IPS DF 4.7 (cell line): ENCODE measurements around the gene RNF149.
"Not testable (repeated sequence)": the region's sequence is repeated elsewhere in the genome, so short reads cannot be mapped to it uniquely, and the experiment has no call there.

Source experiments
- DNase-seq: peaks from one replicate; pipeline ENCODE4 v3.0.0-alpha.2; 2013; ENCODE audit warnings: low spot score; ENCODE audit errors: extremely low read depth

Gene RNF149, protein sequence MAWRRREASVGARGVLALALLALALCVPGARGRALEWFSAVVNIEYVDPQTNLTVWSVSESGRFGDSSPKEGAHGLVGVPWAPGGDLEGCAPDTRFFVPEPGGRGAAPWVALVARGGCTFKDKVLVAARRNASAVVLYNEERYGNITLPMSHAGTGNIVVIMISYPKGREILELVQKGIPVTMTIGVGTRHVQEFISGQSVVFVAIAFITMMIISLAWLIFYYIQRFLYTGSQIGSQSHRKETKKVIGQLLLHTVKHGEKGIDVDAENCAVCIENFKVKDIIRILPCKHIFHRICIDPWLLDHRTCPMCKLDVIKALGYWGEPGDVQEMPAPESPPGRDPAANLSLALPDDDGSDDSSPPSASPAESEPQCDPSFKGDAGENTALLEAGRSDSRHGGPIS

DNA sequence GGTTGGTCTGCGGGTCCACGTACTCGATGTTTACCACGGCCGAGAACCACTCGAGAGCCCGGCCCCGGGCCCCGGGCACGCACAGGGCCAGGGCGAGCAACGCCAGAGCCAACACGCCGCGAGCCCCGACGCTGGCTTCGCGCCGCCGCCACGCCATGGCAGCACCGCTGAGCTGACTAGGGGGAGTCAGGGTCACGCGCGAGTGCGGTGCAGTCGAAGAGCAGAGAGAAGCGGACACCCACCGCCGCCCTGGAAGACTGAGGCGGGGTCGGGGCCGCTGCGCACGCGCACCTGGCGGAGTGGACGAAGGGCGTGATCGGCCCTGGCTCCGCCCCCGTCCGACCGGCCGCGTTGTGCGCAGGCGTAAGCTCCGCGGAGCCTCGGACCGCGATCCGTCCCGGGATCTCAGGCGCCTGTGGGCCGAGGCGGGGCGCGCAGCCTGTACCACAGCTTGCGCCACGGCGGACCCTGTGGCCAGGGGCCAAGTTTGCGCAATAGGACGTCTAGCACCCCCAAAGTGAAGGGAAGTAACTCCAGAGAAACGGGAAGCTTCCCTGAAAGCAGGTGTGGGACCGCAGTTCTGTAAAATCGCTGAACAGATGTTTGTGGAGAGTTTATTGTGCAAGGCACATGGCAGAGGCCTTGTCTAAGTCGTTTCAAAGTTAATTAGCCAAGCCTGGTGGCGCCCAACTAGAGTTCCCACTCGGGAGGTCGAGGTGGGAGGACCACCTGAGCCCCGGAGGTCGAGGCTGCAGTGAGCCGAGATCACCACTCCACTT, at the start of gene RNF149:
RNF149 (minus strand) TSS at position 270 of the 779 bp plus-strand sequence; CDS start at position 157, 113 bp downstream.
- DNase-seq: no peak

DNA sequence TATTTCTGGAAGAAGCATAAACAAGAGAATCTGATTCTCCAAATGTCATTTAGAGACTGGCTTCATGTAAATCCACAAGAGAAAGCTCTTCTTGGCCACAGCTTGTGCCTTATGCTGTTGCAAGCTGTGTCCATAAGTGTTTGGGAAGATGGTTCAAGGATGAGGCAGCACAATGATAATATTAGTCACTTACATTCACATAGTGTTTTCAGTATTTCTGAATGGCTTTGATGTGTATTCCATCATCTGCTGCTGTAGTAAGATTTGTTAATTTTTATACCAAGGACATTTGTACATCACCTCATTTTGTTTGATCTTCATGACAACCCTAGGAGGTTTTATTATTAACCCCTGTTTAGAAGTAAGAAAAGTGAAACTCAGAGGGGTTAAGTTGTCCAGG, 48.9 kb upstream of the RNF149 start:
- DNase-seq: no peak

DNA sequence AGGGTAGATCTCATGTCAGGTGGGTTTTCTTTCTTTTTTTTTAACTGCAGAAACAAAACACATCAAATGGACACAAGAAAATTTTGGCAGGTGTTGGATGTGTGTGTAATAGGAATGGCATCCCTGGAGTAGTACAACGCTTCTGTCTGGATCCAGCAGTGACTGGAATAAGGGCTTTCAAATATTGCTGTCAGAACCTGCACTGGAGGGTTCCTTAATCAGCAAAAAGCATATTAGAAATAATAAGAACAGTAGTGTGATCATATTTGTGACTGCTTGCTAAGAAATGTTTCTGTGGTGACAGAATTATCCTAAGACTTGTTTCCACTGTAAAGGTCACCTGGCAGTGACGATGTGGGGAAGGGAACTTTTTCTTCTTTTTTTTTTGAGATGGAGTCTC, 48.0 kb upstream of the RNF149 start:
- DNase-seq: no peak

DNA sequence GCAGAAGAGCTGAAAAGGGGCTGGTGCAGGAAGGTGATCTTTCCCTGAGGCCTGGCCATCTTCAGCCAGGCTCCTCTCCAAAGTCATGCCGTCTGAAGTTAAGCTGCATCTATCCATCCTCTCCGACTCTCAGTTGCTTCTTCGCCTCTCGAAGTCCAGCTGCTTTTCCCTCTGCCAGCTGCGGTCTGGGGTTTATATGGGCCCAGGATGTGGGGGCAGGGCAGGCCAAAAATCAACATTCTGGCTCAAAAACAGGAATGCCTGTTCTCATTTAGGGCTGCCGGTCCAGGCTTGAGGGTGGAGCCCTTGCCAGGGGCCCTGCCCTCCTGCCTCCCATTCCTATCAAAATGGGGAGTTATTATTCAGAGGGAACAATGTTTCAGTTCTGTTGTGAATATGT, 47.6 kb upstream of the RNF149 start:
- DNase-seq: no peak

DNA sequence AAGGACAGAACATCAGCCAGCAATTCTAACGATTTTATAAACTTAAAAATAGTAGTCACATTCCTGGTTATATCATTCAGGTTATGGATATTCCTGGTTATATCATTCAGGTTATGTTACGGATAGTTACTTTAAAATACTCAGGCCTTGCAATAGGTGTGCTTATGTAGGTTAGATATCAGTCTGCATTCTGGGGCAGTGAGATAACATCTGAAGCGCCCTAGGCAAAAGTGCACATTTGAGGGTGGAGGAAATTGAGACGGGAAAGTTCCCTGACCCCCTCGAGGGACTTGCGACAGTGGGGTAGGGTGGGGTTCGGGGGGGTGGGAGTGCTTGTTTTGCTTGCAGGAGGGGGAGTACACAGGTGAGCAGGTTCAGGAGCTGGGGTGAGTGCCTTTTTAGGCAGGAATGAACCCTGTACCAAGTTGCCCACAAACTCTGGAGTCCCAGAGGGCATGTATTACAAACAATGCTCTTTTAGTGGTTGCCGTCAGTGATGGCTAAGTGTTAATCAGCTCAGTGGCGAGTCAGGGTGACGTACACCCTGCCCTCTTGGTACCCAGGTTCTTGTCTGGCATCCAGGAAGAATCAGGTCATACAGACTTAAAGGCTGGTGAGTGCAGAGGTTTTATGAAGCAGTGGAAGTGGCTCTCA, 47.0 kb upstream of the RNF149 start:
- DNase-seq: no peak

DNA sequence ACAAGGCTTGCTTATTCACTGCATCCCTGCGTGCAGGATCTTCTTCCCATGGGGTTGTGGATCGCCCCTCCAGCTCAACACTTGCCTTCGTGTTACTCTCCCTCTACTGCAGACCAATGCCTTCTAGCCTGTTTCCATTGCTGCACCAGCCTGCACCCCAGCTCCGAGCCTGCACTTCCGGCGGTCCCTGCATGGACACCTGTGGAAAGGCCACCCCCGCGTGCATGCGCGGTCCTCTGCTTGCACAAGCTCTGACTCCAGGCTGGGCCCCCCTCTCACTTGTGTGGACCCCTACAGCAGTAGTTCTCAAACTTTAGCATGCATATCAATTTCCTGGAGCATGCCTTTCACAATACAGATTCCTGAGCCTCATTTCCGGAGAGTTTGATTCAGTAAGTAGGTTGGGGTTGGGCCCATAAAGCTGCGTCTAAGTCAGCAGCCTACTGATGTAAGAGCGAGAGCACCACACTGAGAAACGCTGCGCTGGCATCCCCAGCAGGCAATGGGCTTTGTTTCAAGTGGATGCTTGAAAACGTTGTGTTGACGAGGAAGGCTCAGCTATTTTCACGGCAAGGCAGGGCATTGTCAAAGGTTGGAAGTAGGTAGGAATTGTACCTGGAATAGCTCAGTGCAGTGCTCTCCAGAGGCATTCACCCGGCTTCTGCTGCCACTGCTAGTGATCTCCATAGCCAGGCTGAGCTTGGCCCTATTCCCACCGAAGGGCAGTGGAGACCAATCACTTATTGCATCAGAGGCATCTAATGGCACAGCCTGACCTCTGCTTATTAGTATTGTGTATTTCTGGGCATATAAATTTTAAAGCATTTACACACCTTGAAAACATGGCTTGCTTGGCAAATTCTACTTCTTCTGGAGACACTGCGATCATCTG, 46.2 kb upstream of the RNF149 start:
- no peak for DNase-seq

DNA sequence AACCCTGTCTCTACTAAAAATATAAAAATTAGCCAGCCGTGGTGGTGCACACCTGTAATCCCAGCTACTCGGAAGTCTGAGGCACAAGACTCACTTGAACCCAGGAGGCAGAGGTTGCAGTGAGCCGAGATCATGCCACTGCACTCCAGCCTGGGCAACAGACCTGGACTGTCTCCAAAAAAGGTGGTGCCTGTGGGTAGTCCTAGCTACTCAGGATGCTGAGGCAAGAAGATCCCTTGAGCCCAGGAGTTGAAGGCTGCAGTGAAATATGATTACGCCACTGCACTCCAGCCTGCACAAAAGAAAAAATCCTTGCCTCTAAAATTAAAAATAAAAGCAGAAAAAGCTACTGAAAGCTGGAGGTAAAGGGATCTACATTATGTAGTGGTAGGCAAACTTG, 44.1 kb upstream of the RNF149 start:
- not testable (repeated sequence) for DNase-seq

DNA sequence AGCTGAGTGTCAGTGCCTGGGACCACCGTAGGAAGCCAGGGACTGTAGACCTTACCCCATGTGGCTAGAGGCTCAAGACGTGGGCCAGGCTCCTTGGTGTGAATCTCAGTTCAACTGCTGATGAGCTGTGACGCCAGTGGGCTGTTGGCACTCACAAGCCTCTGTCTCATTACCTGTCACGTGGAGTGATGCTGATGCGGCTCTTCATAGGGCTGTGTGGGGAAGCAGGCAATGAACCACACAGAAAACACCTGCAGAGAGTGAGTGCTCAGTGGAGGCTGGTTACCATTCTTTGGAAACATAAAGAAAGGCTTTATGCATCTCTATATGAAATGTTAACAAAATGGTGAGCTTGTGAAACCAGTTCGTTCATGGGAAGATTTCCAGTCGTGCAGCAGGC, 42.7 kb upstream of the RNF149 start:
- no peak for DNase-seq

DNA sequence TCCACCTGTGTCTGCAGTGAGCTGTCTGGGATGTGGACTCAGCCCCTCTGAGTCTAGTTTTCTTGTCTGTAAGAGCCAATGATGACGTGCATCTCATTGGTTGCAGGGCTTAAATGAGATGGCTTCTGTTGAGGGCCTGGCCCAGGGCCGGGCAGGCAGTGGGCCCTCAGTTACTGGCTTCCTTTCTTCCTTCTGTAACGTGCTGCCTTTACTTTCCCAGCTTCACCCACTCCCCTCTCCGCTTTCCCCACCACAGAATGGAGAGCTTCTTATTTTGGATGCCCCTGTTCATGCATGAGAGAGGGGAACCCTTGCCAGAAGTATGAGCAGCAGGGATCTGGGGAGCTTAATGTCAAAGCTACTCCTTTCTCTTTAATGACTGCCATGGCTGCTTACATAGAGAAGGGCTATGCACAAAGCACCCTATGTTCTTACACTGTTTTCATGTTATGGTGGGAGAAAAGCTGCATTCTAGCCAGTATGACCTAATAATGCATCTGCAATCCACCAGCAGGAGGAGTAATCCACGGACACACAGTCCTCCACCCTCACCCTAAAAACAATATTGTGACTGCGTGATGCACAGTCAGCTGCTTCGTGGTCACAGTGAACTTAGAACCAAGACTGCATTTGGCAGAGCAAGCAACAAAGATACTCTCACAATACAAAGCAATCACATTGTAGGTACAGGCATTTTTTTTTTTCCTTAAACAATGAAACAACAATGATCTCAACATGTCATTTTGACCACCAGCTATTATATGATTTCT, 41.6 kb upstream of the RNF149 start:
- DNase-seq: no peak

DNA sequence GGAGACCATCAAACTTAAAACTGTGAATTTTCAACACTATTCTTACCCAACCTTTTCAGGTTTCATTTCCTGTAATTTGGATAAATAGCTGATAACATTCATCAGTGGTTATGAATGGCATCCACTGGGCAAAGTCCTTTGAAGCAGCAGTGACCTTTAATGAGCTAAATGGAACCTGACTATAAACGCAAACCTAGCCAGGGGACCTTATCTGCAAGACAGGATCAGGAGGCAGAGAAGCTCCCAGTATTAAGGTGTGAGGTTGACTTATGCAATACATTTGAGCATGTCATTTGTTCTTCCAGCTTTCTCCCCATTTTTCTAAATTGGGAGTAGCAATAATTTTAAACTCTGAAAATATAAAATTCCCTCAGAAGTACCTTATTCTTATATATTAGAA, 40.4 kb upstream of the RNF149 start:
- DNase-seq: no peak

DNA sequence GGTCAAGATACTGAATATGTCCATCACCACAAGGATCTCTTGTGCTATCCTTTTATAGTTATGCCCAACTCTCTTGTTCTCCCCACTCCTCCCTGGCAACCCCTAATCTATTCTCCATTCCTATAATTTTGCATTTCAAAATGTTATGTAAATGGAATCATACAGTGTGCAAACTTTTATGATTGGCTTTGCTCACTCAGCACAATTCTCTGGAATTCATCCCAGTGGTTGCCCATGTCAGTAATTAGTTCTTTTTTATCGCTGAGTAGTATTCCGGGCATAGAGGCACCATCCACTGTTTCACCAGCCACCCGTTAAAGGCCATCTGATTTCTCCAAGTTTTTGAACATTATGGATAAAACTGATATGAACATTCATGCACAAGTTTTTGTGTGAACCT, 38.4 kb upstream of the RNF149 start:
- no peak for DNase-seq

DNA sequence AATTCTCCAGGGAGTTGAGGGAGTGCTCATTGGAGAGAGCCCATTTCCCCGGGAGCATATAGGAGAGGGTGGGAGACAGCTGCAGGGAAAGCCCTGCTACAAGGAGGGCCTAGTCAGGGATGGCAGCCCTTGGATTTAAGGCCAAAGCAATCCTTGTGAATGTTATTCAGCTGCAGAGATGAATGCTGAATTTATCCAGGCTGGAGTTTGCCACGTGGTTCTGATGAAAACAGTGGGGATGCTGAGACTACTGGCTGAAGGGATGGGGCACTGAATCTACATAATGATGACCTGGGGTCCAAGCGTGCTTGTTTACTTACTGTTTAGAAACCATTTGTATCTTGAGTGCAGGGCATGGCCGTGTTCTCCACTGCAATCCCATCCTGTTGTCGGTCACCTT, 35.6 kb upstream of the RNF149 start:
- DNase-seq: no peak

DNA sequence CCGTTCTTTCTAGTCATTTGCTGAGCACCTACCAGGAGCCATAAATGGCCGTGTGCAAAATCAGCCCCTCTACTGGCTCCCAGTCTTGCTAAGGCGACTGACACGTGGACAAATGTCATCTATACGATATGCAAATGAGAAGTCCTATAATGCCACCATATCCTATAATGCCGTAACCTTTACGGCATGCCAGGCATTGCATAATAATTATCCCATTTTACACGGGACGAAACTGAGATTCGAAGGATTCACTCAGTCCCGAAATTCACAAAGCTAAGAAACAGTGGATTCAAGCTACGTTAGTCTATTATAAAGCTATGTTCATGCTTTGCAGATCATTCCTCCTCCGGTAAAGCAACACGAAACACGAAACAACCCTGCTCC, 34.1 kb upstream of the RNF149 start:
- DNase-seq: no peak

DNA sequence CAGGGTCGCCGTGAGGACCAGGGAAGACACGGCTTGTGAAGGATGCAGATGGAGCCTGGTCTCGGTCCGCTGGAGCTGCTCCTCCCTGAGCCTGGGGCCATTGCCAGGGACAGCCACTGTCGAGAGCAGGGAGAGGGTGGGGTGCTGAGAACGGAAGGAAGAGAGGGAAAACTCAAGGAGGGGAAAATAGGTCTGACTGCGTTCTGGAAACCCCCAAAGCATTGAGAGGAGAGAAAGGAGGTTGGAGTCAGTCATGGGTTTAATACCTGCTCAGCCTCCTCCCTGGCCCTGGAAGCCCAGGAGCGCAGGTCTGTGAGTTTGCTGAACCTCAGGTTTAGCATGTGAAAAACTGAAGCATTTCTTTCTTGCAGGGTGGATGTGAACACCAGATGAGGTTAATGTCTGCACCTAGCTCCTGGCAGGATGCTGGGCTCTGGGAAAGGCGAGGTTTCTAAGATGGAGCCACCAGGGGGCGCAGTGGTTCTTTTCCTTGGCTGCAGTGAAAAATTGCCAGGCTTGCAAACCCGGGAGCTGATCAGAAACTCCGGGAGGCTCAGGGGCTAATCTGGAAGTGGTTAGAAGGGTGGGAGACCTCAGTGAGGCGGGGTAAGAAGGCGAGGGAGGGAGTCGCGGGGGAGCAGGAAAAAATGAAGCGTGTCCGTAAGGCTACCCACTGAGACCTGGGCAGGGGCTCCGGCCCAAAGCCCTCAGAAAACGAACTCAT, 33.6 kb upstream of the RNF149 start:
- peak; percentile 81 for DNase-seq

DNA sequence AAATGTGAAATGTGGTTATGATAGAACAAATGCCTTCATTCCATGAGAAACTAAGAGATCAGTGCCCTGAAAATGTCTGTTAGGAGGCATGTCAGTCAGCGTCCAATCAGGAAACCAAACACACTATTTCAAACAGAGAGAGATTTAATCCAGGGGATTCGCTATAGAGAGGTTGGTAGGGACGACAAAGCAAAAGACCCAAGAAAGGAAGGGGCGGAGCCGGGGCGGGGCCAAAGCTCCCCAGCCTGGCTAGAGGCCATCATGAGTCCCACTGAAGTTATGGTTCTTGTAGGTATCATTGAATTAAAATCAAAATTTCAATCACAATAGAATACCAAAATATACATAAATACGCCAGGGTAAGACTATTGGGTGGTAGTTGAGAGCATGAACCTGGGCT, 32.9 kb upstream of the RNF149 start:
- DNase-seq: no peak

DNA sequence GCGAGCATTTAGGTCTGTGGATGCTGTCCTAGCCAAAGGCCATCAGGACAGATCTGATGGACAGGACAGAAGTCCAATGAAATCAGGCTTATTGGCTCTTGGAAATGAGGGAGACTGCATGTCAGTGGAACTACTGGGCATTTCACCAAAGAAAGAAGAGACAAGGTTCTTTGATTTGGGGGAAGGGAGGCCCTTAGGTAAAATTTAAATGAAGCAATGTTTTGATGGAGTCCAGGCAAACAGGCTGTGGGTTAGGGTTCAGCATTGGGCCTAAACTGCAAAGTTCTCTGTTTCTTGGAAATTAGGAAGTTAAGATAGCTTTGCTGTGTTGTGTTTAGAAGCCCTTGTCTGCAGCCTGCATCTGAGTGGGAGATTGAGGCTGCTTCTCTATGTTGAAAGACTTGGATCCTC, 31.6 kb upstream of the RNF149 start:
- no peak for DNase-seq

DNA sequence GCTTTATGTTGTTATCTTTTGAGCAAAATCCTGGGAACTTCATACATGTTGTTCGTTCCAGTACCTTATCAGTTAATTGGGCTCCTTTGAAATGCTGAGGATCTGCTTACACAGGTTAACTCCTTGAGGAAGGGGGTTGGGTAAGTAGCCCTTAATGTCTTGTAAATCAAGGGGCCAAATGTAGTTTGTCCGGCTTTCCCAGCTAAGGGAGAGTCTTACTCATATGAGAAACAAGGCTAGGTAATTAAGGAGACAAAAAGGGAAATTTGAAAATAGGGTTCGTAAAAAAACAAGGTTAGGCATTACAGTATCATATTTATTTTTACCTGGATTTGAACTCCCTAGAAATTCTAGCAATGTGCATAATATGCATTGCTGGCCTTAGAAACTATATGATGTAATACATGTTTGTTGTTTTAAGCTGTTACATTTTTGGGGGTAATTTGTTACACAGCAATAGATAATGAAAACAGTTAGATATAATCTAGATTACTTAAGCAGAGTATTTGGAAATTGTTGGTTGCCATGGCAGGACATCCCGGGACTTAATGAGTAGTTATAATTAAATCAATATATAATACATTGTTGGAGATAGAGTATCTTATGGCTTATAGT, 30.9 kb upstream of the RNF149 start:
- no peak for DNase-seq

DNA sequence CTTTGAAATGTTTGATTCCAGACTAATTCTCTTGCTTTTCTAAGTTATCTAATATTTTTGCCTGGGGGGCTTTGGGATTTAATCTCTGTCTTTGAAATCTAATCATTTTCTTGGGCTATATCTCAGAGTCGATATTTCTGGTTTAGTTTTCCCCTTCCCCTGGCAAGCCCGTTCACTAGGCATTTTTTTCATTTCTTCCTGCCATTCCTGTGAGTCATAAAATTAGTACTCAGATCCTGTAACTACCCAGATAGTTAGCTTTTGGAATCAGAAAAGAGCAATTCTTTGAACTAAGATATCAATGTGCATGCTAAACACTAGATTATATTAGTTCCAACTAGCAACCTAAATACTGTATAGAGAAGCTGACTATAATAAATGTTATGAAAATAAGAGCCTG, 29.4 kb upstream of the RNF149 start:
- DNase-seq: no peak
